RWPE2 (cell line): ENCODE data around the gene FAM117B.

Source experiments
- ATAC-seq: fragments of 200-7000 bp; cut with Tn5 transposase; 3 replicates; pipeline ENCODE4 v1.9.1; 2021; ENCODE audit warnings: low read depth
- DNase-seq: peaks from one replicate; pipeline ENCODE4 v3.0.0-alpha.2; 2020; ENCODE audit warnings: low spot score
- H3K27ac ChIP-seq: fragments of 450-650 bp; 2 replicates; pipeline ENCODE4 v1.5.1; 2017; ENCODE audit warnings: mild to moderate bottlenecking; ENCODE audit not compliant: poor library complexity, severe bottlenecking
- H3K27me3 ChIP-seq: fragments of 250-450 bp; sonication (Bioruptor Pico); 2 replicates; pipeline ENCODE4 v1.5.1; 2021; ENCODE audit warnings: mild to moderate bottlenecking, moderate library complexity; ENCODE audit not compliant: insufficient read depth, poor library complexity, severe bottlenecking
- H3K36me3 ChIP-seq: fragments of 250-450 bp; sonication (Bioruptor Pico); 2 replicates; pipeline ENCODE4 v1.5.1; 2020; ENCODE audit warnings: low read depth, mild to moderate bottlenecking, moderate library complexity
- H3K4me1 ChIP-seq: fragments of 250-450 bp; sonication (Bioruptor Pico); 2 replicates; pipeline ENCODE4 v1.5.1; 2021; ENCODE audit warnings: mild to moderate bottlenecking, moderate library complexity; ENCODE audit not compliant: insufficient read depth, poor library complexity, severe bottlenecking
- H3K4me3 ChIP-seq: fragments of 250-450 bp; sonication (Bioruptor Pico); 2 replicates; pipeline ENCODE4 v1.5.1; 2021; ENCODE audit warnings: mild to moderate bottlenecking, moderate library complexity; ENCODE audit not compliant: severe bottlenecking
- H3K9me3 ChIP-seq: fragments of 250-450 bp; sonication (Bioruptor Pico); 2 replicates; pipeline ENCODE4 v1.5.1; 2021; ENCODE audit warnings: mild to moderate bottlenecking, moderate library complexity; ENCODE audit not compliant: severe bottlenecking
- CTCF ChIP-seq: fragments of 450-650 bp; IDR thresholded peaks from one replicate; pipeline ENCODE4 v1.5.1; 2017; ENCODE audit warnings: mild to moderate bottlenecking, moderate library complexity; ENCODE audit not compliant: poor library complexity, severe bottlenecking

Gene FAM117B

GRCh38 chr2:202818321-202818720 lies 183.6 kb downstream of the FAM117B start:
- DNase-seq (no peak), ATAC-seq (no peak)
- Histone ChIP-seq H3K36me3 (no peaks in the 10 kb centered on the region), H3K9me3 (no peaks in the 10 kb centered on the region), H3K4me1 (no peaks in the 10 kb centered on the region), H3K27me3 (no peaks in the 10 kb centered on the region), H3K4me3 (no peak overlapping the region), H3K27ac (no peak overlapping the region)
- no peak for TF ChIP-seq CTCF
